ENCODE data around the gene MAN2A1.

Gene MAN2A1

GRCh38 chr5:109852371-109853155 lies 162.8 kb downstream of the MAN2A1 start:
- in situ Hi-C loops (cut with HindIII; ENCODE audit: low sequenced_read_pairs) = no loop called here
- DNase-seq (ENCODE audit: low read depth) = no peak
- H3K4me3 ChIP-seq (ENCODE audit: low read depth, low read length) = no peak overlapping the region
- TF ChIP-seq CTCF (IDR thresholded peaks at IDR 0.05; ENCODE audit: low read depth, low read length, missing control alignments) = no peak

- no peak overlapping the region for H3K4me3 ChIP-seq (ENCODE audit: low read depth, low read length)
- no peak for TF ChIP-seq CTCF (IDR thresholded peaks at IDR 0.05; ENCODE audit: low read depth, low read length, missing control alignments)
- in situ Hi-C loops (cut with HindIII; ENCODE audit: low sequenced_read_pairs) = no loop called here
- DNase-seq (ENCODE audit: low read depth) = peak; percentile 52
Measured at GRCh38 chr5:109853377-109853776, 163.7 kb downstream of the MAN2A1 start.

GRCh38 chr5:109855056-109855455 lies 165.3 kb downstream of the MAN2A1 start:
- H3K4me3 ChIP-seq (ENCODE audit: low read depth, low read length) = no peak overlapping the region
- no peak for TF ChIP-seq CTCF (IDR thresholded peaks at IDR 0.05; ENCODE audit: low read depth, low read length, missing control alignments)
- DNase-seq (ENCODE audit: low read depth) = no peak
- in situ Hi-C loops (cut with HindIII; ENCODE audit: low sequenced_read_pairs) = no loop called here

- TF ChIP-seq CTCF (IDR thresholded peaks at IDR 0.05; ENCODE audit: low read depth, low read length, missing control alignments) = no peak
- DNase-seq (ENCODE audit: low read depth) = no peak
- in situ Hi-C loops (cut with HindIII; ENCODE audit: low sequenced_read_pairs) = no loop called here
Measured at GRCh38 chr5:109857405-109858031, 167.8 kb downstream of the MAN2A1 start.

GRCh38 chr5:109859537-109859936 lies 169.8 kb downstream of the MAN2A1 start:
- no peak for TF ChIP-seq CTCF (IDR thresholded peaks at IDR 0.05; ENCODE audit: low read depth, low read length, missing control alignments)
- H3K4me3 ChIP-seq (ENCODE audit: low read depth, low read length) = no peak overlapping the region
- no peak for DNase-seq (ENCODE audit: low read depth)
- in situ Hi-C loops (cut with HindIII; ENCODE audit: low sequenced_read_pairs) = no loop called here

More at GRCh38 chr5:109857405-109858031, 167.8 kb downstream of the MAN2A1 start:
- no peak overlapping the region for H3K4me3 ChIP-seq (ENCODE audit: low read depth, low read length)

GRCh38 chr5:109862301-109862700 lies 172.6 kb downstream of the MAN2A1 start:
- no peak overlapping the region for H3K4me3 ChIP-seq (ENCODE audit: low read depth, low read length)
- in situ Hi-C loops (cut with HindIII; ENCODE audit: low sequenced_read_pairs) = no loop called here
- TF ChIP-seq CTCF (IDR thresholded peaks at IDR 0.05; ENCODE audit: low read depth, low read length, missing control alignments) = no peak
- no peak for DNase-seq (ENCODE audit: low read depth)

All from astrocyte of the cerebellum (primary cell).